HUES48 (cell line): ENCODE data around the gene PPM1G.
"Not testable (repeated sequence)": the region's sequence is repeated elsewhere in the genome, so short reads cannot be mapped to it uniquely, and the experiment has no call there.

Experiments
- H3K27ac ChIP-seq: one replicate; pipeline ENCODE4 v1.7.0; 2013; ENCODE audit warnings: low read depth, low read length, inconsistent platforms
- H3K27me3 ChIP-seq: 2 replicates; pipeline ENCODE4 v1.6.1; 2013; ENCODE audit warnings: mild to moderate bottlenecking, low read length; ENCODE audit not compliant: control insufficient read depth, insufficient read depth
- H3K36me3 ChIP-seq: 2 replicates; pipeline ENCODE4 v1.6.1; 2013; ENCODE audit warnings: low read length; ENCODE audit not compliant: control insufficient read depth, insufficient read depth
- H3K4me1 ChIP-seq: 2 replicates; pipeline ENCODE4 v1.6.1; 2013; ENCODE audit warnings: mild to moderate bottlenecking, low read length; ENCODE audit not compliant: control insufficient read depth, insufficient read depth
- H3K4me3 ChIP-seq: 2 replicates; pipeline ENCODE4 v1.5.1; 2013; ENCODE audit warnings: mild to moderate bottlenecking, low read depth, low read length
- H3K9ac ChIP-seq: 2 replicates; pipeline ENCODE4 v1.6.1; 2013; ENCODE audit warnings: mild to moderate bottlenecking, low read depth, low read length, moderate library complexity
- H3K9me3 ChIP-seq: 2 replicates; pipeline ENCODE4 v1.6.1; 2013; ENCODE audit warnings: low read length; ENCODE audit not compliant: control insufficient read depth, insufficient read depth

PPM1G gene

GRCh38 chr2:27353386-27353761, 56.0 kb downstream of the PPM1G start:
- not testable (repeated sequence) for H3K27ac ChIP-seq, H3K27me3 ChIP-seq, H3K4me3 ChIP-seq, H3K9ac ChIP-seq, H3K36me3 ChIP-seq, H3K9me3 ChIP-seq
- peaks cover 26% of the 10 kb centered on the region for H3K4me1 ChIP-seq

GRCh38 chr2:27351802-27352598, 57.4 kb downstream of the PPM1G start:
- Histone ChIP-seq H3K9ac (no peak overlapping the region), H3K4me3 (no peak overlapping the region), H3K4me1 (peaks cover 26% of the 10 kb centered on the region), H3K9me3 (no peaks in the 10 kb centered on the region), H3K36me3 (peaks cover 10% of the 10 kb centered on the region; the same call in 1 of the 2 replicates), H3K27ac (no peak overlapping the region), H3K27me3 (no peaks in the 10 kb centered on the region)

GRCh38 chr2:27350106-27350693, 59.2 kb downstream of the PPM1G start:
- H3K36me3 ChIP-seq, result peaks cover 10% of the 10 kb centered on the region; the same call in 1 of the 2 replicates

GRCh38 chr2:27347641-27348040, 61.8 kb downstream of the PPM1G start:
- H3K9ac ChIP-seq, result no peak overlapping the region
- H3K4me1 ChIP-seq, result peaks cover 9% of the 10 kb centered on the region; the same call in 1 of the 2 replicates
- H3K27me3 ChIP-seq, result no peaks in the 10 kb centered on the region
- peaks cover 21% of the 10 kb centered on the region for H3K36me3 ChIP-seq
- no peak overlapping the region for H3K4me3 ChIP-seq
- H3K27ac ChIP-seq, result no peak overlapping the region
- no peaks in the 10 kb centered on the region for H3K9me3 ChIP-seq

More at GRCh38 chr2:27350106-27350693, 59.2 kb downstream of the PPM1G start:
- Histone ChIP-seq H3K4me3 (no peak overlapping the region), H3K9me3 (no peaks in the 10 kb centered on the region), H3K27ac (no peak overlapping the region), H3K4me1 (peaks cover 26% of the 10 kb centered on the region), H3K27me3 (no peaks in the 10 kb centered on the region), H3K9ac (no peak overlapping the region)

- H3K4me1 ChIP-seq, result no peaks in the 10 kb centered on the region
- no peaks in the 10 kb centered on the region for H3K27me3 ChIP-seq
- peaks cover 91% of the 10 kb centered on the region for H3K36me3 ChIP-seq
- H3K27ac ChIP-seq, result no peak overlapping the region
- no peak overlapping the region for H3K4me3 ChIP-seq
- no peak overlapping the region for H3K9ac ChIP-seq
- no peaks in the 10 kb centered on the region for H3K9me3 ChIP-seq
Observed at GRCh38 chr2:27336173-27336572, 73.2 kb downstream of the PPM1G start.

- no peak overlapping the region for H3K4me3 ChIP-seq
- no peaks in the 10 kb centered on the region for H3K27me3 ChIP-seq
- H3K9me3 ChIP-seq, result no peaks in the 10 kb centered on the region
- H3K36me3 ChIP-seq, result peaks cover 92% of the 10 kb centered on the region
- H3K4me1 ChIP-seq, result no peaks in the 10 kb centered on the region
- H3K27ac ChIP-seq, result no peak overlapping the region
- no peak overlapping the region for H3K9ac ChIP-seq
Observed at GRCh38 chr2:27335311-27335710, 74.1 kb downstream of the PPM1G start.
